SK-N-SH (cell line): ENCODE data around the gene PHF23. TPM values are rescaled to one million over a fixed set of nuclear protein-coding genes. Genes with fewer than 3 reads are reported as not detected.

Source experiments
- CTCF ChIA-PET: fragments of 300-600, 350-600 bp; formaldehyde crosslinking; extraction: SDS; loops from one replicate; lab custom pipeline; 2021; lab: Yijun Ruan, JAX
- POLR2A ChIA-PET: fragments of 350-600 bp; sonication (Branson Sonifier 250); formaldehyde crosslinking; extraction: SDS; loops from one replicate; lab custom pipeline; 2020; ENCODE audit warnings: antibody characterized with exemption, inconsistent platforms; lab: Yijun Ruan, JAX
- DNase-seq: peaks from one replicate; pipeline ENCODE4 v3.0.0; 2012
- H2AFZ ChIP-seq: fragments of 200-600 bp; sonication (generic); 2 replicates; pipeline ENCODE4 v1.8.1; 2016; ENCODE audit warnings: antibody characterized with exemption, mild to moderate bottlenecking, low read depth
- H3F3A ChIP-seq: fragments of 200-600 bp; sonication (generic); replicated peaks from 2 replicates; pipeline ENCODE3; 2016; ENCODE audit warnings: antibody characterized with exemption, mild to moderate bottlenecking; ENCODE audit not compliant: insufficient read depth
- H3K27ac ChIP-seq, 2 experiments: fragments of 200-500 bp in 1 of 2; fragments of 200-600 bp in 1 of 2; sonication (Bioruptor generic) in 1 of 2; sonication (generic), shearing (Covaris generic) in 1 of 2; 2 replicates each; pipeline versions ENCODE4 v1.5.1 to v1.6.1; 2014 to 2016; ENCODE audit warnings: low read depth in 2 of 2, inconsistent platforms in 1 of 2, low read length in 1 of 2, mild to moderate bottlenecking in 1 of 2, mixed read lengths in 1 of 2
- H3K27me3 ChIP-seq: fragments of 200-600 bp; sonication (generic), shearing (Covaris generic); 2 replicates; pipeline ENCODE4 v1.6.1; 2016; ENCODE audit warnings: mixed run types; ENCODE audit not compliant: insufficient read depth
- H3K36me3 ChIP-seq, 2 experiments: fragments of 200-500 bp in 1 of 2; fragments of 200-600 bp in 1 of 2; sonication (Bioruptor generic) in 1 of 2; sonication (generic) in 1 of 2; replicated peaks in 1 of 2; 2 replicates each; pipeline versions ENCODE3 to v1.5.1; 2014 to 2016; ENCODE audit warnings: low read length in 1 of 2, mild to moderate bottlenecking in 1 of 2; ENCODE audit not compliant: insufficient read depth in 2 of 2, control insufficient read depth in 1 of 2
- H3K4me1 ChIP-seq, 2 experiments: fragments of 200-500 bp in 1 of 2; fragments of 200-600 bp in 1 of 2; sonication (Bioruptor generic) in 1 of 2; sonication (generic), shearing (Covaris generic) in 1 of 2; 2 replicates each; pipeline versions ENCODE4 v1.5.1 to v1.6.1; 2014 to 2016; ENCODE audit warnings: low read depth in 1 of 2, low read length in 1 of 2, mixed run types in 1 of 2; ENCODE audit not compliant: insufficient read depth in 2 of 2, control insufficient read depth in 1 of 2
- H3K4me2 ChIP-seq: fragments of 200-600 bp; sonication (generic), shearing (Covaris generic); 2 replicates; pipeline ENCODE4 v1.6.1; 2017; ENCODE audit warnings: mixed run types
- H3K4me3 ChIP-seq, 2 experiments: fragments of 200-500 bp in 1 of 2; fragments of 200-600 bp in 1 of 2; sonication (Bioruptor generic) in 1 of 2; sonication (generic), shearing (Covaris generic) in 1 of 2; 2 replicates each; pipeline versions ENCODE4 v1.5.1 to v1.8.1; 2014 to 2016; ENCODE audit warnings: low read depth in 2 of 2, inconsistent platforms in 1 of 2, low read length in 1 of 2, mild to moderate bottlenecking in 1 of 2, mixed read lengths in 1 of 2, moderate library complexity in 1 of 2
- H3K79me2 ChIP-seq: fragments of 200-600 bp; sonication (generic); 2 replicates; pipeline ENCODE4 v1.8.1; 2017; ENCODE audit warnings: mild to moderate bottlenecking; ENCODE audit not compliant: insufficient read depth
- H3K9ac ChIP-seq: fragments of 200-600 bp; sonication (generic); 2 replicates; pipeline ENCODE4 v1.6.1; 2017; ENCODE audit warnings: mixed run types
- H3K9me2 ChIP-seq: fragments of 200-600 bp; sonication (generic); 2 replicates; pipeline ENCODE4 v1.6.1; 2017; ENCODE audit warnings: mixed run types
- H3K9me3 ChIP-seq: fragments of 200-600 bp; sonication (generic); 2 replicates; pipeline ENCODE4 v1.6.1; 2017; ENCODE audit warnings: mixed run types, mild to moderate bottlenecking, moderate library complexity
- H4K20me1 ChIP-seq: fragments of 200-600 bp; sonication (generic); 2 replicates; pipeline ENCODE4 v1.6.1; 2017; ENCODE audit warnings: mild to moderate bottlenecking, mixed run types; ENCODE audit not compliant: insufficient read depth
- CHD2 ChIP-seq: fragments of 150-350 bp; IDR thresholded peaks from 2 replicates; pipeline ENCODE4 v1.6.1; 2018; ENCODE audit warnings: low read length; ENCODE audit not compliant: partially characterized antibody
- CTCF ChIP-seq: fragments of 200-600 bp; sonication (generic); IDR thresholded peaks from 2 replicates; pipeline ENCODE4 v1.6.1; 2017; ENCODE audit warnings: antibody characterized with exemption, mild to moderate bottlenecking, moderate library complexity
- ELF1 ChIP-seq: IDR thresholded peaks from 2 replicates; pipeline ENCODE4 v1.4.0; 2012
- EP300 ChIP-seq, 2 experiments: IDR thresholded peaks; 2 replicates each; pipeline versions ENCODE4 v1.4.0 to v1.6.1; 2012; ENCODE audit warnings: borderline replicate concordance in 1 of 2, low read depth in 1 of 2, low read length in 1 of 2
- EZH2phosphoT487 ChIP-seq: fragments of 200-600 bp; sonication (generic); IDR thresholded peaks from 2 replicates; pipeline ENCODE4 v1.6.1; 2017; ENCODE audit warnings: low read depth, mixed run types, mild to moderate bottlenecking, antibody characterized with exemption, moderate library complexity, borderline replicate concordance
- FOSL2 ChIP-seq: IDR thresholded peaks from 2 replicates; pipeline ENCODE4 v1.4.0; 2012; ENCODE audit warnings: low read depth, mild to moderate bottlenecking, moderate library complexity, borderline replicate concordance
- FOXJ3 ChIP-seq: sonication (generic); formaldehyde crosslinking; IDR thresholded peaks from 2 replicates; pipeline ENCODE4 v1.5.1; 2020; ENCODE audit warnings: mild to moderate bottlenecking, missing genetic modification reagents
- GABPA ChIP-seq: IDR thresholded peaks from 2 replicates; pipeline ENCODE4 v1.4.0; 2012; ENCODE audit warnings: low read depth, mild to moderate bottlenecking
- GATA2 ChIP-seq: sonication (generic); formaldehyde crosslinking; IDR thresholded peaks from 2 replicates; pipeline ENCODE4 v1.5.0; 2020; ENCODE audit warnings: mild to moderate bottlenecking, missing genetic modification reagents
- IRF3 ChIP-seq: fragments of 150-350 bp; IDR thresholded peaks from 2 replicates; pipeline ENCODE4 v1.6.1; 2016; ENCODE audit warnings: mild to moderate bottlenecking, low read depth, low read length
- JUND ChIP-seq: IDR thresholded peaks from 2 replicates; pipeline ENCODE4 v1.4.0; 2012
- MAX ChIP-seq: IDR thresholded peaks from 2 replicates; pipeline ENCODE4 v1.4.0; 2012; ENCODE audit warnings: low read depth
- MEF2A ChIP-seq: IDR thresholded peaks from 2 replicates; pipeline ENCODE4 v1.4.0; 2012; ENCODE audit warnings: low read depth, borderline replicate concordance
- MXI1 ChIP-seq: IDR thresholded peaks from 2 replicates; pipeline ENCODE4 v1.6.1; 2012; ENCODE audit warnings: mild to moderate bottlenecking, low read depth, low read length, improper control_type of control experiment
- NFIC ChIP-seq: IDR thresholded peaks from 2 replicates; pipeline ENCODE4 v1.4.0; 2012; ENCODE audit warnings: borderline replicate concordance
- NRF1 ChIP-seq: IDR thresholded peaks from 2 replicates; pipeline ENCODE4 v1.6.1; 2012; ENCODE audit warnings: low read depth, mild to moderate bottlenecking, low read length
- PBX3 ChIP-seq: IDR thresholded peaks from 2 replicates; pipeline ENCODE4; 2012
- POLR2AphosphoS5 ChIP-seq: IDR thresholded peaks from 2 replicates; pipeline ENCODE4 v1.6.1; 2012; ENCODE audit warnings: low read depth, low read length
- RAD21 ChIP-seq: IDR thresholded peaks from 2 replicates; pipeline ENCODE4 v1.6.1; 2012; ENCODE audit warnings: mild to moderate bottlenecking, low read length
- RCOR1 ChIP-seq: fragments of 150-350 bp; IDR thresholded peaks from 2 replicates; pipeline ENCODE4 v1.6.1; 2017; ENCODE audit warnings: antibody characterized with exemption, low read length
- RFX5 ChIP-seq: IDR thresholded peaks from 2 replicates; pipeline ENCODE4 v1.6.1; 2012; ENCODE audit warnings: mild to moderate bottlenecking, improper control_type of control experiment, low read length
- RXRA ChIP-seq: IDR thresholded peaks from 2 replicates; pipeline ENCODE4 v1.4.0; 2012; ENCODE audit warnings: low read depth, mild to moderate bottlenecking, borderline replicate concordance
- SIN3A ChIP-seq: IDR thresholded peaks from 2 replicates; pipeline ENCODE4 v1.6.1; 2012; ENCODE audit warnings: low read depth, mild to moderate bottlenecking, low read length, moderate library complexity, borderline replicate concordance
- SMC3 ChIP-seq: IDR thresholded peaks from 2 replicates; pipeline ENCODE4 v1.6.1; 2012; ENCODE audit warnings: low read depth, low read length, improper control_type of control experiment
- TAF1 ChIP-seq: IDR thresholded peaks from 2 replicates; pipeline ENCODE4 v1.6.1; 2012; ENCODE audit warnings: low read depth, mild to moderate bottlenecking, low read length, moderate library complexity, borderline replicate concordance
- TEAD4 ChIP-seq: IDR thresholded peaks from 2 replicates; pipeline ENCODE4 v1.4.0; 2012; ENCODE audit warnings: mild to moderate bottlenecking, borderline replicate concordance; ENCODE audit not compliant: insufficient read depth
- USF1 ChIP-seq: IDR thresholded peaks from 2 replicates; pipeline ENCODE4 v1.4.0; 2012; ENCODE audit warnings: low read depth, borderline replicate concordance
- YY1 ChIP-seq: IDR thresholded peaks from 2 replicates; pipeline ENCODE4 v1.4.0; 2012; ENCODE audit warnings: low read depth, mild to moderate bottlenecking
- WGBS: methylation state at CpG from one replicate; pipeline ENCODE4 v1.1.6; 2017; ENCODE audit warnings: low lambda C conversion rate; 5-methylcytosine and 5-hydroxymethylcytosine counted together
- polyA plus RNA-seq, 3 experiments: library from polyadenylated mRNA; depleted of rRNA; stranded (reverse); fragments of >200 nt; gene quantifications; 2 replicates each; pipeline ENCODE4 v1.2.3, GENCODE V29; 2012

The PHF23 gene
- polyA plus RNA-seq, 1 of the 3 experiments (the other 2 are of a cell fraction) = 53.3 TPM

GRCh38 chr17:7281074-7281952, 42.1 kb upstream of the PHF23 start, which contains the start of gene SLC2A4:
TSS of gene SLC2A4 (plus strand) at chr17:7281718. CDS start at chr17:7281935, 217 bp downstream.
- H3K4me3 ChIP-seq = peak within 1 kb of the TSS; percentile 50 to 64
- H3K27me3 ChIP-seq = no peaks in the 10 kb centered on the region
- H3K36me3 ChIP-seq = no peaks in the 10 kb centered on the region
- H2AFZ ChIP-seq = peak within 1 kb of the TSS; percentile 89; the same call in 1 of the 2 replicates
- H3K79me2 ChIP-seq = no peaks in the 10 kb centered on the region
- under 1% methylated on average over 51 of the region's 71 CpGs for WGBS
- H3K9me2 ChIP-seq = no peaks in the 10 kb centered on the region
- H3K9ac ChIP-seq = peak within 1 kb of the TSS; percentile 44; the same call in 1 of the 2 replicates
- POLR2A ChIA-PET = interaction anchor here (1.2 kb wide), 1 partner anchor 15 kb away, joined by 5 read pairs; no protein-coding TSS in a partner anchor
- DNase-seq = peak; percentile 99
- H3K4me1 ChIP-seq = peaks cover 6 to 18% of the 10 kb centered on the region in 2 experiments; a peak in 2 of 4 replicates
- peaks cover 15% of the 10 kb centered on the region for H3F3A ChIP-seq
- H3K27ac ChIP-seq = peak within 1 kb of the TSS in 1 of 2 experiments; percentile 52; a peak in 1 of 4 replicates
- no peaks in the 10 kb centered on the region for H3K9me3 ChIP-seq
- H4K20me1 ChIP-seq = no peaks in the 10 kb centered on the region
- CTCF ChIA-PET = interaction anchor here (0.8 to 8.8 kb wide), 17 partner anchors 8 to 235 kb away, joined by 3 to 169 read pairs (median 4); partner anchors contain the start of gene PHF23
- H3K4me2 ChIP-seq = peak within 1 kb of the TSS; percentile 95
- TF ChIP-seq RCOR1 = no peak
- TF ChIP-seq RFX5 = no peak
- TF ChIP-seq TEAD4 = no peak
- no peak for TF ChIP-seq GATA2
- peak; percentile 19; the same call in 1 of the 2 replicates for TF ChIP-seq TAF1
- TF ChIP-seq RXRA = no peak; the same call in 1 of the 2 replicates
- TF ChIP-seq POLR2AphosphoS5 = no peak
- TF ChIP-seq FOXJ3 (CRISPR knock-in tag) = no peak
- no peak for TF ChIP-seq JUND
- no peak for TF ChIP-seq CTCF
- no peak; the same call in 1 of the 2 replicates for TF ChIP-seq USF1
- no peak for TF ChIP-seq SMC3
- peak; percentile 99 for TF ChIP-seq MXI1
- no peak for TF ChIP-seq ELF1
- TF ChIP-seq FOSL2 = no peak
- TF ChIP-seq MAX = peak; percentile 97
- TF ChIP-seq YY1 = no peak
- no peak for TF ChIP-seq EP300 (IDR thresholded peaks at IDR 0.05; ENCODE audit: borderline replicate concordance in 1 of 2, low read depth in 1 of 2, low read length in 1 of 2)
- no peak for TF ChIP-seq NRF1
- TF ChIP-seq SIN3A = peak; percentile 54; the same call in 1 of the 2 replicates
- TF ChIP-seq GABPA = no peak
- no peak for TF ChIP-seq NFIC
- TF ChIP-seq MEF2A = peak; percentile 39; the same call in 1 of the 2 replicates
- TF ChIP-seq CHD2 = peak; percentile 66
- no peak for TF ChIP-seq RAD21
- TF ChIP-seq PBX3 = no peak
- TF ChIP-seq IRF3 = no peak
- TF ChIP-seq EZH2phosphoT487 = no peak
